Left ventricle myocardium superior (tissue), 1 donor: ENCODE measurements around the gene GPRC5A. TPM values are rescaled to one million over a fixed set of nuclear protein-coding genes. Genes with fewer than 3 reads are reported as not detected.

Source experiments
- ATAC-seq: fragments of 200-7000 bp; cut with Tn5 transposase; one replicate; pipeline ENCODE4 v1.9.1; 2020; ENCODE audit warnings: mild to moderate bottlenecking, moderate library complexity
- DNase-seq: peaks from one replicate; pipeline ENCODE4 v3.0.0-alpha.2; 2020
- intact Hi-C: fragments of 100-400 bp; cut with micrococcal nuclease; formaldehyde crosslinking; loops from one replicate; pipeline ENCODE4 v1.11.0; 2022
- total RNA-seq: library from RNA; stranded (reverse); fragmentation: NEBNext Ultra II Directional; extraction: Animal tissue kit (Norgen Biotek cat#: 25700); gene quantifications from one replicate; pipeline ENCODE4 v1.2.1, GENCODE V29; 2021
- donor health status: DM: no; HTN: yes; CAD: no; lungs with severe emphysema.

The GPRC5A gene
- total RNA-seq, 1 donor from 2014 or later = 1.9 TPM

DNA sequence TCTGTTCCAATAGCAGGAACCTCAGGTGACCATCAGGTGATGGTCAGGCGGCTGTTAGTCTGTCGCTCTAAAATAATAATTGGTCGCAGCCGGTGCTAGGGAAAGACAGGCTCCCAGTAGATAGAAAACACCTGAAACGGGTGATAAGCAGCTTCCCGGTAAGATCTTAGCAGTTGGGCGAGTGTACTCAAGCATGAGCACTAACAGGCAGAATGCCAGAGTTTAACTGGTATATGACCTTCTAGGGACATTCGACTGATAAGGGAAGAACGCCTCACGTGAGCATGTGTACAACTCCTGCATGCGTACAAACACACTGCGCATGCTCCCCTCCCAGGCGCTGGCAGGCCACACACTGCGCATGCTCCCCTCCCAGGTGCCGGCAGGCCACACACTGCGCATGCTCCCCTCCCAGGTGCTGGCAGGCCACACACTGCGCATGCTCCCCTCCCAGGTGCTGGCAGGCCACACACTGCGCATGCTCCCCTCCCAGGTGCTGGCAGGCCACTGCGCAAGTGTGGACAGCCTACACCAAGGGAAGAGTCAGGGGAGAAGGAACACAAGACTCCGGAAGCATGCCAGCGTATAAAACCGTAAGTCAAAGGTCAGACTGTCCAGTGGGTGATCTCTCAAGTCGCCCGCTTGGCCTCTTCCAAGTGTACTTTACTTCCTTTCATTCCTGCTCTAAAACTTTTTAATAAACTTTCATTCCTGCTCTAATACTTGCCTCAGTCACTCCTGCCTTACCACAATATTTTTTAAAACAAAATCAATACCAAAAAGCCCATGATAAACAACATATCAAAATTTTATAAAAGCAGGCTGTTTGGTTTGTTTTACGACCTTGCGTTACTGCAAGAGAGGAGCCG lies 36.1 kb downstream of the GPRC5A start:
- intact Hi-C loops = no loop called here
- DNase-seq = peak; percentile 83

DNA sequence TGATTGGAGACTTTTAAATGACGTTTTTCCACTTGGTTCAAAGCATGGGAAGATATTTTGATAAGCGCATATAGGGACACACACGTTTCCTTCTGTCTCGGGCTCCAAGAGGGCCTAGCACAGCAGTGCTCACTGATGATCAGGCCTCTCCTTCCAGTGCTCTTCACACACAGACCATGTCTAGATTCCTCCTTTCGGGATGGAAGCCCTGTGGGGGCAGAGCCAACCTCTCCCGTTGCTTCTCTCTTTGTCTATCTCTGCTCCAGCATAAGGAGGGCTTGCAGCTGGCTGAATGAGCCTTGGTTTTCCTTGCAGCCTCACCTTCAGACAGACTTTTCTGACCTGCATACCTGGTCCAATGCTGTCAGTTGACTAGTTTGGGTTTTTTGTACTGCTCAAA lies 38.3 kb downstream of the GPRC5A start:
- DNase-seq (no peak), ATAC-seq (no peak)
- intact Hi-C loops = no loop called here

More for the DNA sequence above, 36.1 kb downstream of the GPRC5A start:
- peak; percentile 97 for ATAC-seq

DNA sequence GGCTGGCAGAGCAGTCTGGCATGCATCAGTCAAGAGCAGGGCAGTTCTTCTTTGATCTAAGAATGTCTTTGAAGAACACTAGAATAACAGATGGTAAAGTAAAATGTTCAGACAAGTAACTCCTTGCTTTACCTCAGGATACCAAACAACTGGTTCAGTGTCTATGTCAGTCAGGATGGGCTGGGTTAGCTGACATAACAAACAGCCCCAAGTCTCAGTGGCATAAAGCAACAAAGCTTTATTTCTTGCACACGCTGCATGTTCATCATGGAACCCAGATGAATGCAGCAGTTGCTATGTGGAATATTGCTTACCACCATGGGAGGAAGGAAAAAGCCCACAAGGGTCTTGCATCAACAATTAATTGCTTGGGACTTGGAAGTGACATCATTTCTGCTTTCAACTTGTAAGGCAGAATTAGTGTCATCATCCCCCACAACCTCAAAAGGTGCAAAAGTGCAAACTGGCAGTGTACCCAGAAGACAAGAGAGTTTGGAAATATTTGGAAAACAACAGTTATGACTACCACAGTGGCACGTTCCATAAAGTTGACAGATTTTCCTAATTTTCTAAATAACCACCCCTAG lies 39.4 kb downstream of the GPRC5A start:
- DNase-seq = no peak
- intact Hi-C loops = no loop called here
- ATAC-seq = no peak

DNA sequence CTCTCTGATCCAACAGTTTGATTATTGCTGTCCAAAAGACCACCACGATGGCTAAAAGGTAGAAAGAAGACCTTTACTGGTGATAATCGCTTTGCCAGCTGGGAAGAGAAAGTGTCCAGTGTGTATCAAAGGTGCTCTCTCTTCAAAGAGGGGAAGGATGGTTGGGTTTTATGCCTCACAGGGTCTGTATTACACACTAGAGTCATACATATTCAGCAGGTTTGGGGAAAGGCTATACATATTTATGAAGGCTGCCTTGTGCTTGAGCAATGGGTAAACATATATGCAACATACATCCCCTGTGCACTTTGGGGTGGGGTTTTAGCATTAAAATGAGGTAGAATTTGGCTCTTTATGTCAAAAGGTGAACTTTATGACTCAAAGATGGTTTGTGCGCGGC lies 42.4 kb downstream of the GPRC5A start:
- intact Hi-C loops = no loop called here

DNA sequence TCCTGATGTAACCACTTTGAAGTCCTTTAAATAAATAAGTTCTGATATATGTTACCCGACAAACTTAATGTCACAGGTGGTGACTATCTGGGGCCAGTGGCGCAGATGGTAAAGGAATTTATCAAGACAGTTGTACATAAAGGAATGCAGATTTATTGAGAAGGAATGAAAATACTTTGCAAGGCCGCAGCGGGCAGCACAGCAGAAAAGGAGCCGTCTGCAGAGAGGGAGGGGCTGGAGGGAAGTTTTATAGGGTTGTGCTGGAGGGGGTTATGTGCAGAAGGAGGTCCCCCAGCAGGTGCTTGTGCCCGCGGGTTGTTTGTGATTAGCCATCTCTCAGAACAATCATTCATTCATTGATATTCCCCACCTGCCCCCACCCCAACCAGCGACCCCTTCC lies 43.2 kb downstream of the GPRC5A start:
- ATAC-seq (no peak), DNase-seq (no peak)
- intact Hi-C loops = no loop called here

More for the DNA sequence above, 42.4 kb downstream of the GPRC5A start:
- DNase-seq = no peak
- no peak for ATAC-seq

DNA sequence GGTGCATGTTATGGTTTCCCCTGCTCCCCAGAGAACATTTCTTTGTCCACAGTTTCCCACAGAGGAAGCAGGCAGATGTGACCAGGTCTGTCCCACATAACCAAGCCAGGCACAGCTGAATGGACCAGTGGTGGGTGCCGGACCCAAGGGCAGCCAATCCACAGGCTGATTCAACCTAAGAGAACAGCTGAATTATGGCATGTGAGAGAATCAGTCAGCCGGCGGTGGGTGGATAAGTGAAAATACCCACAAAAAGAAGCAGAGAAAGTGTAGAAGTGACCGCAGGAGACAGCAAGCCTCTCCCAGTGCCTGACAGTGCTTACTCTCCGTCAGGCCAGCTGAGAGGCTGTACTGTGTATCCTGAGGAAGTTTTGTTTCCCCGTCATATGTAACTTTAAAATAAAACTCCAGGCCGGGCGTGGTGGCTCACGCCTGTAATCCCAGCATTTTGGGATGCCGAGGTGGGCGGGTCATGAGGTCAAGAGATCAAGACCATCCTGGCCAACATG lies 45.7 kb downstream of the GPRC5A start:
- DNase-seq = no peak
- intact Hi-C loops = no loop called here
- ATAC-seq = no peak

DNA sequence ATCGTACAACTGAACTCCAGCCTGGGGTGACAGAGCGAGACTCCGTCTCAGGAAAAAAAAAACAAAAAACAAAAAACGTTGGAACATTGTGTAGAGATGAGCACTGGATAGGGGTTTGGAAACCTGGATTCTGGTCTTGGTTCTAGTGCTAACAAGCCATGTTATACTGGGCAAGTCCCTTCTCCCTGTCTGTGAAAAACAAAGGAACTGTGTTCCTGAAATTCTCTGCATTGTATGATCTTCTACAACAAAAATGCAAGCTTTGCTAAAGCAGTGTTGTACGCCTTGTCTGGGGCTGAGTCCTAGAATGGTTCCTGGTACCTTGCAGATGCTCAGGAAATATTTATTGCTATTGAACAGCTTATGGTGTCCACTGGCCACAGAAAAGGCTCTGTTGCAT lies 47.2 kb downstream of the GPRC5A start:
- no peak for DNase-seq
- intact Hi-C loops = no loop called here
- no peak for ATAC-seq

DNA sequence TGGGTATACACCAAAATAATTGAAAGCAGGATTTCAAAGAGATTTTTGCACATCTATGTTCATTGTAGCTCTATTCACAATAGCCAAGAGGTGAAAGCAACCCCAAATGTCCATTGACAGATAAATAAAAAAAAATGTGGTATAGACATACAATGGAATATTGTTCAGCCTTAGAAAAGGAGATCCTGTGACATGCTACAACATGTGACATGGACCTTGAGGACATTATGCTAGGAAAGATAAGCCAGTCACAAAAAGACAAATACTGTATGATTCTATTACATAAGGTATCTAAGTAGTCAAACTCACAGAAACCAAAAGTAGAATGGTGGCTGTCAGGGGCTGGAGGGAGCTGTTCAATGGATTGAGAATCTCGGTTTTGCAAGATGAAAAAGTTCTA lies 48.5 kb downstream of the GPRC5A start:
- intact Hi-C loops = no loop called here
- DNase-seq (no peak), ATAC-seq (no peak)

DNA sequence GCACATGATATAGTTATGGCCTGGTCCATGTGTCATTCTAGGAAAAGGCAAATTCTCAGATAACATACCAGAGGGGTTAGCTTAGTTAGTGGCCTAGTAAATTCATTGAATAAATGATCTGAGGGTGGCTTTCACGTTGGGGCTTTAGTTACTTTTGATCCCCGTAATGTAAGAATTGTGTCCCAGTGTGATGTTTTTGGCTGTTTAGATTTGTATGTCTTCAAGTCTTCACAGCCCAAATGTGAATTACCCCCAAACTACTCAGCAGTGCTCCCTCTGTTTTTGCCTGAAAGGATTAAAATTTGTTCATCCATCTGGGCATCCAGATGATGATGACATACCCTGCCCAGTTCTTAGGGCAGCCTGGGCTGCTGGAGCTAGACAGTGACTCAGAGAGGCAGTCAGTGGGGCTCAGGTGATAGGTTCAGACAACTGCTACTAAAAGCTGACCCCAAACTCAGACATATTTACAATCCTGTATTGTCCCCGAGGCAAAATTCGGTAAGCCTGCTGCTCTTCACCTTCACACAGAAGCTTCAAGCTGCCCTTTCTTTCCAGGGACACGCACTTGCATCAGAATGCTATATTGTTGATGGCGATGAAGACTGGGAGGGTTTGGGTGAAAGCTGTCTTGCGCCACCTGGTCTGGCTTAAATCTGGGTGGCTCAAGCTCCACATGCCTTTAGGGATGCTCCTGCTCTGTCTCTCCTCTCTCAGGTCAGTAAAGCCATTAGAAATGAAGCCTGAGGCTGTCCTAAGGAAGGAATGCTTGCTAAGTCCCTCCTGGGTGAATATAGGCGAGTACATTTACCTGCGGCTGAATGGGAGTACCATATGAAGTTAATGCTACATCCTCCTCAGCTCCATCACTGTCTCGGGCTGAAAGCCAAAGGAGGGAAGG lies 50.3 kb downstream of the GPRC5A start:
- ATAC-seq (no peak), DNase-seq (no peak)
- intact Hi-C loops = no loop called here

DNA sequence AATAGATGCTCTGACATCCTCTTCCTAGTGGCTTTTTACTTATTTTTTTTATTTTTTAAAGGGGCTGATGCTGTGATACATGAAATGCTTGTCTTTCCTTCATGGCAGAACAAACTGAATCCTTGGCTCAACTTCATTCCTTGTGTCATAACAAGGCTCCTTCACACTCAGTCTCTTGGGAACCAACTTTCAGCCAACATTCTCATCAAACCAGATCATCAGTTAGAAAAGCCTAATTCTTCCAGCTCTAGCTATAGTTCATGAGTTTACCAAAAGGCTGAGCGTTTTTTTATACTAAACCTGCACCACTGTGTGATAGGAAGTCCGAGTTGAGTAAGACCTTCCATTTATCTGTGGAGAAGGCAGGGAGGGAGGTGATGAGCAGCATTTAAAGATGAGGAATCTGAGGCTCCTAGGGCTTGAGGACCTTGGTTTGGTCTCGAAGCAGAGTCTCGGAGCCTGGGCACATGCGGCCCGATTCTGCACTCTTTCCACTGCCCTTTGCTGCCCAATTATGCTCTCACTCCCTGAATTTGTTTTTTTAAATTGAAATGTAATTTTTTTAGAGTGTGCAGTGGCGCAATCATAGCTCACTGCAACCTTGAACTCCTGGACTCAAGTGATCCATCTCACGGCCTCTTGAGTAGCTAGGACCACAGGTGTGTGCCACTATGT lies 52.4 kb downstream of the GPRC5A start:
- intact Hi-C loops = no loop called here
- ATAC-seq (no peak), DNase-seq (no peak)

DNA sequence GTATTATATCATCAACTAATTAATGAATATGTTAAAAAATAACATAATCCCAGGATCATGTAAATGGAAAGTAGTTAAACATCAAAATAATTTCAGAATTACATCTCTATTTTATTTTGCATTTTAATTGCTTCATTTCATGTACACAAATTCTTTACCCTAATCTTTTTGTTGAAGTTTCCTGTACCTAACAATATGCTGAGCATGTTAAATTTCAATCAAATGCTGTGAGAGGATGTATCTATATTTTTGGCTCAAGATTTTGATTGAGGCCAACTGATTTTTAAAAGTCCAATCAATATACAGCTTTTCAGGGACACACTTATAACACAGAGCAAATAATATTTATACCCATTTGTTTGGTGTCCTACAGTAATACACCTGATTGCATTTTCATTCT lies 54.2 kb downstream of the GPRC5A start:
- intact Hi-C loops = no loop called here
- DNase-seq (no peak), ATAC-seq (no peak)

DNA sequence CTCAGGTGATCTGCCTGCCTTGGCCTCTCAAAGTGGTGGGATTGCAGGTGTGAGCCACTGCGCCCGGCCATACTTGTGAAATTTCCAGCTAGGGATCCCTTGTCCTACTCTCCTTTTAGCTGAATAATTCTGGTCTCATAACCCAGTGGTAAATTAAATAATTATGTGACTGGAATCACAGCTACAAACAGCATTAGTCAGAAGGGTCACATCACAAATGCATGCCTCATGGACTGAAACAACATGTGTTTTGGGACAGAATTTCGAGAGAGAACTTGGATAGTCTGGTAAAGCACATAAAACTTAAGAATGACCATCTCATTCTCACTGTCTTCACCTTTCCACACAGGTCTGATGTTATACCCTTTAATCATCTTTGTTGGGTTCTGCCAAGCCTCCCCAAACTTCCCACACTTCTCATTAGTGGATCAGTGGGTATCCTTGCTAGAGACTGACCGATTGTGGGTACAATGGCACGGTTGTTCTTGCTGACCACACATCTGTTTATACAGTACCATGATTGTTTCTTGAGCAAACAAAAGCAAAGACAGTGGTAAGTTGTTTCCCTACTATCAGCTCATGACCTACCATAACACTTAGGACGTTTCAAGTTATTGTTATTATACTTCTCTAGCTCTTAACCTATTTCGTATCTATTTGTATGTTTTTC lies 55.5 kb downstream of the GPRC5A start:
- ATAC-seq = no peak
- intact Hi-C loops = no loop called here
- DNase-seq = no peak

DNA sequence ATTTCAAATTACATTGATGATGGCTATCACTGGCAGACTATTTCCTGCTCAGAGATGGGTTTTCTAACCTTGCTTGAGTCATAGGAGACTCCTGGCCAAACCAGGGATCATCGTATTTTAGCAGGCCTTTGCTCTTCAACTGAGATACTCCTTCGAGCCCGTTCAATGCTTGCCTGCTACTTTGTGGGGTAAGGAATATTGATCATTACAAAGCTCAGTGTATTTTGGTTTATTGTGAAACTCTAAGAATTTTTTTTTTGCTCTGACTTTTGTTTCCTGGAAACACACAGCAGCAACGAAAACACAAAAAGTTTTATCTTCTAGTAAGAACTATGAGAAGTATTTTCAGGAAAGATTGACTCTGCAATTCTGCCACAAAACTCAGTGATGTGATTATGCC lies 56.5 kb downstream of the GPRC5A start:
- DNase-seq (no peak), ATAC-seq (no peak)
- intact Hi-C loops = no loop called here

DNA sequence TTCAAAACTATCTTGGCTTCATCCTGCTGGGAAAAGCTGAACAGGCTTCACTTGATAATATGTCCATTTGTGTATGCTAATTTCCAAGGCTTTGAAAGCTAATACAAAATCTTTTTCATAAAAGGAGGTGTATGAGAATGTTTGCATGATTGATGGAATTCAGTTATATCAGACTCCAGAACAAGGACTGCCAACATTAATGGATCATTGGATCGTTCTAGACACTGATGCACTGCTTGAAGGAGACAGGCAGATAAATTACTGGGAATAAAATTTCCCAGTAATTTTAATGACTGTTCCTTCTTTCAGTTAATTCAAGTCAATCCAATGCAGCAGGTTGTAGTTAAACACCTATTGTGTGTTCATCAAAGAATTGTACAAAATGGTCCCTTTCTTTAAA lies 60.1 kb downstream of the GPRC5A start:
- DNase-seq (no peak), ATAC-seq (no peak)
- intact Hi-C loops = no loop called here

DNA sequence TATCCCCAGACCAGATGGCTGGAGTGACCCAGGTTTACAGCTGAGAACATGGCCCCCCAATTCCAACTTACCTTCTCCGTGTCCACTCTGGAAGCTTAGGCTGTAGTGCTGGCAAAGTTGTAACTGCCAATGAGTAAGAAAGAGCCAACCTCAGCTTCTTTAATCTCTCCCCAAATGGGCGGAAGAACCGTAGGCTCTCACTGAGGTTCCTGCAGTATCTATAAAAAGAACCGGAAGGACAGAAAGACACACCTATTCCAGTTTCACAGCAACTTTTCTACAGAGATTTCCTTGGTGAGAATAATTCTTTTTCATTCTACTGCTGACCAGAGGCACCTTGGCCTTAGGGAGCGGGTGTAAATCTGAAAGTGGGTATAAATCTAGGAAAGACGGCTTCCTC lies 60.7 kb downstream of the GPRC5A start, which contains the start of gene GPRC5D:
TSS of gene GPRC5D (minus strand) at position 135 of the 400 bp plus-strand sequence. CDS start 1,786 bp downstream, outside the sequence.
- intact Hi-C loops = no loop called here
- DNase-seq (no peak), ATAC-seq (no peak)

DNA sequence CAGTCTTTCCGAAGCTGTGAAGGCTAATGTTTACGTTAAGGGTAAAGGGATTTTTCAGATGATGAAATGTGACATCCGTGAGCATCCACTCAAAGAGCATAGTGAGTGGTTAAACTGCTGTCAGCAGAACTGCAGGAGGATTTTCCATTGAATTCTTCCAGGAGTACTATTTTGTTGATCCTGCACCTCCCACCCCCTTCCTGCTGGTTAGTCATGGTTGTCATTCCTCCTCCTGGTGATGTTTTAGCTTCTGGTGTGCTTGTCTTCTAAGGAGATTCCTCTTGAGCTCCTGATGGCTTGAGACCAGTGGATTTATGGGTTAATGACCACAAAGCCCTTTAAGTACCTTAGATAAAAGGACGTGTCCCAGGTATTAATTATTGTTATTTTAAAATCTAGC lies 63.0 kb downstream of the GPRC5A start:
- intact Hi-C loops = no loop called here
- DNase-seq (no peak), ATAC-seq (no peak)

DNA sequence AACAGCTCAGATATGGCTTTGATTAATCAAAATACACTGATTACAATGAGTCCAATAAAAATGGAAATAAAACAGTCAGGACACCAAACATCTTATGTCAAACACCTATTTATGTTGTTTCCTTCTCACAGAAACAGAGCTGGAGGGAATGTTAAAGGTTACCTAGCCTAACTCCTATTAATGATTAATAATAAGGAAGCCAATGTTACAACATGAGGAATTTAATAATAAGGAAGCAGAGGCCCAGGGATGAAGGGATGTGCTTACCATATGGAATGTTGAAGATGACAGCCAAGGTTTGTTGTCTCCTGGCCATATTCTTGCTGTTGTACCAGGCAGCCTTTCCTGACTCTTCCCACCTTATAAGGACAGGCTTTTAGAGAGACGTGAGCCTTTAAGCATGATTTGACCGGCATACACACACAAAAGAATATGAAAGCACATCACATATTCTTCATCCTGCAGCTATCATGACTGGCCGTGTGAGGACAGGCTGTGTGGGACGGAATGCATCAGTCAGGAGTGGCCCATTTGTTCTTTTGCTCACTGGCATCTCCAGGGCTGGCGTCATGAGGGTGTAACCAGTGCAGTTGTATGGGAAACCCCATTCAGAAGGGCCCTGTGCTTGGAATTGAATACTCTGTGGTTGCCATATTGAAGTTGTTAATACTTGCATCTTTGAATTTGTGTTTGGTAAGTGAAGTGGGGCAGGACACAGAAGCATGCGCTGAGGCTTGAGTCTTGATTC lies 63.7 kb downstream of the GPRC5A start:
- intact Hi-C loops = no loop called here
- no peak for DNase-seq
- ATAC-seq = no peak

DNA sequence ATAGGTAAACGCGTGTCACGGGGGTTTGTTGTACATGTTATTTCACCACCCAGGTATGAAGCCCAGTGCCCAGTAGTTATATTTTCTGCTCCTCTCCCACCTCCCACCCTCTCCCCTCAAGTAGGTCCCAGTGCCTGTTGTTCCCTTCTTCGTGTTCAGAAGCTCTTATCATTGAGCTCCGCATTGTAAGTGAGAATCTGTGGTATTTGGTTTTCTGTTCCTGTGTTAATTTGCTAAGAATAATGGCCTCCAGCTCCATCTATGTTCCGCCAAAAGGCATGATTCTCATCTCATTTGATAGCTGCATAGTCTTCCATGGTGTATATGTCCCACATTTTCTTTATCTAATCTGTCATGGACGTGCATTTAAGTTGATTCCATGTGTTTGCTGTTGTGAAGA lies 67.5 kb downstream of the GPRC5A start:
- intact Hi-C loops = no loop called here
- DNase-seq = no peak
- no peak for ATAC-seq
